Hindlimb muscle (tissue), 1 donor: ENCODE measurements around the gene KIAA1143. TPM values are rescaled to one million over a fixed set of nuclear protein-coding genes. Genes with fewer than 3 reads are reported as not detected.

Experiments used
- DNase-seq: peaks from one replicate; pipeline ENCODE4 v3.0.0-alpha.2; 2013
- polyA plus RNA-seq: library from polyadenylated mRNA; unstranded; fragments of 120-200 nt; gene quantifications from one replicate; pipeline ENCODE4 v1.2.1, GENCODE V29; 2013; ENCODE audit not compliant: insufficient read length

KIAA1143 gene
- 32.0 TPM for polyA plus RNA-seq

DNA sequence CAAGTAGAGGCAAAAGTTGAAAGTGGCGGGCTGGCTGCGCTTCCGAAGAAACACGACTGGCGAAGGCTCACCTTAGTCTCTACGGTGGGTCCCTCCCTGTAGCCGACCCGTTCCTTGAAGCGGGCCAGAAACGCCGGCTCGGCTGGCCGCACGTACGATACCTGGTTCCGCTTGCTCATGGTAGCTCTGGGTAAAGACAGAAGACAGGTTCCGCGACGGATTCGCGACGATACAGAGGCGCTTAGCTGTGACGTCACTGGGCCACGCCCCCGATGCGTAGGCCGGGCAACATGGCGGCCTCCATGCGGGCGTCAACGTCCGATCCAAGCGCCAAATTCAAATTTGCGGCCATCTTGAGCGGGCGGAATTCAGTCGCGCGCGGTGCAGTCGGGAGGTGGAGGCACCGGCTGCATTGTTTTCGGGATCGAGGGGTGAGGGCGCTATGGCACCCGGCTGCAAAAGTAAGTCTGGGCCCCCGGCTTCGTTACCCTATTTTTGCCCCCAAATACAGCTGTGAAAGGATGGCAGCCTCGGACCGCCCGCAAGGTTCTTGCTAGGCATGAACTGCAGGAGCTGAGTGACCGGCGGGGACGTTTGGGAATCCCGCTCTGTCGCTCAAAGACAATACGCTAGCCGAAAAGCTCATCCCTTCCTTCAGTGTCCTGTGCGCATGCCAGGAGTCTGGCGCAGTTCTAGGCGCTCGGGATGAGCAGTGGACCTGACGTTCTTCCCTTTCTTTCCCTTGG is at the start of gene KIAA1143, which contains the start of gene KIF15:
Gene KIAA1143 (minus strand): TSS at position 196 of the 746 bp plus-strand sequence. CDS start 17 bp downstream, at position 179.
Gene KIF15 (plus strand): TSS at position 371 of the 746 bp plus-strand sequence. CDS start 72 bp downstream, at position 443.
- DNase-seq: peak; percentile 98

DNA sequence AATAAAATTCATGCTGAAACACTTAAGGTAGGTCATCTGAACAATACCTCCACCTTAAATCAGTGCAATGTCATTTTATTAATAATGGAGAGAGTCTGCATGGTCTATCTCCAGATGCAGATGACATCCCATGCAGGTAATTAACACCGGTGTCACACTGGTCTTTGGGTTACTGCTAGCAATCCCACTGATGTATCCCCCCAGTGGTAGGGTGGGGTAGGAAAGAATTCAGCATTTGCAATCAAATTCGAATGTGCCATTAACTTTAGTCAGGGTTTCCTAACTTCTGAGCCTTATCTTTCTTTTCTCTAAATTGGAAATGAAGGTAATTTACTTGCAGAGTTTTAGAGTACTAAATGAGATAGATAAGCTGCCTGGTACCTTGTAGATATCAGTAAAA is 44.5 kb upstream of the KIAA1143 start:
- no peak for DNase-seq

DNA sequence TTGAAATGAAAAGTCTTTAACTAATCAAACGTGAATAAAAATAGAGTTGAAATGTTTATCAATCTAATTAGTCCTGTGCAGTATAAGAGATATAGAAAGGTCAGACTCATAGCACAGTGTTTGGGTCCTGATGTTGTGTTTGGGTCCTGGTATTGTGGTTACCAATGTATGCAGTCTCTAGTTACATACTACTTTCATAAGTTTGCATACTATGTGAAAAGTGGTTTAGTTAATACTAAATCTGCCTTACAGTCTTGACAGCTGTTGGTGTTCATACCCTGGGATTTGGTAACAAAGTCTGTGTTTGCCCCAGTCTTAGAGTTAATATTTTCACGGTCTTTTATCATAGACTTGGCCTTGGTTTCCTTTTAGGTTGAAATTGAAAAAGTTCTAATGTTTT is 41.9 kb upstream of the KIAA1143 start:
- no peak for DNase-seq

DNA sequence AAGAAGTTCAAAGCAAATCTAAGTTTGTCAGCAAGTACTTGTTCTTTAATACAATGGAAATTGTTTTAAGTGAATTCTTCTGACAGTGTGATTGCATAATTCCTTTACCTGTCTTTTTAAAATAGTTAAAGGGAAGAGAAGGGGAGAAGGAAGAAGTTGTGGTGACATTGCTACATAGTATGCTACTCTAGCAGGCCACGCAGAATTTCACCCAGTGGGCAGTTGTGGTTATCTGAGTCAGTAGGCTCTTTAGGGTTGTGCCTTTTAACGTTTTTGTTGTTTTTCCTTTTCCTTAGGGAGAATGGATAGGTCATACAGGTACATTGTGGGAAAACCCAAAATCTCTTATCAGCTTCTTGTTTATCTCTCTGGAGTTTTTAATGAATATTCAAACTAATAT is 40.6 kb upstream of the KIAA1143 start:
- DNase-seq: no peak

DNA sequence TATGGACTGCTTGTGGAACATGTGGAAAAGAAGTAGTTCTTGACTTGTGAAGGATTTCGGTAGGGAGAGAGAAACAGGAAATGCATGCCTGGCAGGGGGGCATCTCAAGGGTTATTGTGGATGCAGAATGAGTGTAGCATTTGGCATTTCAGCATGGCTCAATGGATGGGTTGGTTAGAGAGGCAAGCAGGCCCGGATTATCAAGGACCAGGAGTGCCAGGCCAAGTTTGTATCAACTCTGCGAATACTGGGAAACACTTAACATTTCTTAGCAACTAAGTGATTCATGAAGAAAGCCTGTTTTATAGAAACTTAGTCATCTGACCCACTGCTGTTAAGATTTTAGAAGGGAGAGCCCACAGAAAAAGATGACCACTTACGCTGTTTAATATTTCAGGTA is 33.8 kb upstream of the KIAA1143 start:
- DNase-seq: no peak

GRCh38 chr3:44782891-44783290 is 21.5 kb upstream of the KIAA1143 start:
- DNase-seq: no peak

GRCh38 chr3:44772099-44772442 is 10.7 kb upstream of the KIAA1143 start:
- no peak for DNase-seq

GRCh38 chr3:44771424-44772098 is 10.1 kb upstream of the KIAA1143 start:
- DNase-seq: no peak

- no peak for DNase-seq
These were observed 2.8 kb upstream of the KIAA1143 start for GRCh38 chr3:44764248-44764647.

DNA sequence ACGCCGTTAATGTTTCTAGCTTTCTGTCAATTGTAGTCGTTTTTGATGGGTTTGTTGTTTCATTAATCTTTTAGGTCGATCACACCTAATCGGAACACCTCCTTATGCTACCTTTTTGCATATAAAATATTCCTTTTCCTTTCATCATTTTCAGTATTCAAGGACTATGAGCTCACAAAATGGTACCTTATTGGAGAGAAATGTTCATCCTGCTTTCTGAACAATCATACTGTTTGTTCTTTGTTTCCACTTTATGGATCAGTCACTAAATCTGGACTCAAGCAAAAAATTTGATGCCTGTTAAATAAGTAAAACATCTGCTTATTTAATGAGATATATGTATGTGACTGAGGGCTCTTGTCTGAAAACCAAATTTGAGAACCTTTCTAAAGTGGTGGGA is 1.3 kb upstream of the KIAA1143 start:
- no peak for DNase-seq

DNA sequence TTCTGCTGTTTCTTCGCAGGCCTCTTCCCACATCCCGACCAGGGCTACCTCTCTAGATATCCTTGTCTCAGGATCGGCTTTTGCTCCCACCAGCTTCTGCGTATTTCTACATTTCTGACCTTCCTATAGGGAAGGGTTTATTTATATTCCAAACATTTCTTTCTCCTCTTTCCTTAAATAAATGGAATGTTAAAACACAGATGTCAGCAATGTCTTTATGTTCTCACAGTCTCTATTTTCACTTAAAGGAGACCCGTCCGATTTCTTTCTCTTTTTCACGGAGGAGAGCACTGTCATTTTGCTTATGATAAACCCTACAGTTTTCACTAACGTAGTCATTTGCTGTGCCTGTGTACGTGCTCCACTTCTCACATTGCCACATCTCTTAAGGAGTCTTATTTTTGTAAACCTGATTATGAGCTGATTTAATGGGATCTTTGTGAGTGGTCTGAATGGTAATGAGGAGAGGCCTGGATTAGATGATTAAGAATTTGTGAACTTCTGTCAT is 805 bp upstream of the KIAA1143 start:
- no peak for DNase-seq

DNA sequence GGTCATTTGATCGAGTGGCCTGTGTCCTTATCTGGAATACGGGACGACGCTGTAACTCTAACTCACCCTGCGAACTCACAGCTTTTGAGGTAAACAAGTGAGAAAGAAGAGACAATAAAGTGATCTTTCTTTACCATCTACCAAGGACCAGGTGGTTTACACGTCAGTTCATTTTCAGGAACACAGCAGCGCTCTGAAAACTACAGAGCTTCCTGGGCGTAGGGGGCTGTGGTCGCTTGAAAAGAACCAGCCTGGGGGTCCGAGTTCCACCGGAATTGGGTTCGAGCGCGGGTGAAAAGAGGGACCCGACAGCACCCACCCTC is 357 bp downstream of the KIAA1143 start:
- no peak for DNase-seq

- DNase-seq: no peak
These were observed 26.7 kb downstream of the KIAA1143 start for GRCh38 chr3:44734646-44735168.

DNA sequence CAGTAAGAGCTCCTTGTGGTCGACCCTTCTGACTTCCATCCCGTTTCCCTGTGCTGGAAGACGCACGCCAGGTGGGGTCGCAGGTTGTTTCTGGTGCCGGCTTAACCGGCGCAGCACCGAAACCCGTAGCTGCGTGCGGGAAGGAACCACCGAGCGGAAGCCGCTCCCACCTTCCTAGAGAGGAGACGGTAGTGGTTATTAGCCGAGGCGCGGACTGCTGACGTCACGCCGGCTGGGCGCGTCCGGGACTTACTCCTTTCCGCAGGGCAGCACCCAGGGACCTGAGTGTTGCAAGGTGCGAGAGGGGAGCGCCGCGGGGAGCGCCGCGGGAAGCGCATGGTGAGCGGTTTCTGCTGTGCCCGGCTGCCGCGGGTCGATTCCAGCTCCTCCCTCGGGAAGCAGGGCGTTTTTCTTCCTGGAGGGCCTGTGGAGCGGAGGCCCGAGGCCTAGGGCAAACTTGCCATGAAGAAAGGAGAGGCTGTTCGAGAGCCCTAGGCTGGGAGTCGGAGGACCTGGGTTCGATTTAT is 32.0 kb downstream of the KIAA1143 start, which contains the start of gene ZNF501:
Gene ZNF501 (plus strand): TSS at position 252 of the 527 bp plus-strand sequence. CDS start 4,787 bp downstream, outside the sequence.
- peak; percentile 92 for DNase-seq

DNA sequence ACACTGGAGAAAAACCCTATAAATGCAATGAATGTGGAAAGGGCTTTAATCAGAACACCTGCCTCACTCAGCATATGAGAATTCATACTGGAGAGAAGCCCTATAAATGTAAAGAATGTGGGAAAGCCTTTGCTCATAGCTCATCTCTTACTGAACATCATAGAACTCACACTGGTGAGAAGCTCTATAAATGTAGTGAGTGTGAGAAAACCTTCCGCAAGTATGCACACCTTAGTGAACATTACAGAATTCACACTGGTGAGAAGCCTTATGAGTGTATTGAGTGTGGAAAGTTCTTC is 39.4 kb downstream of the KIAA1143 start:
- DNase-seq: no peak

DNA sequence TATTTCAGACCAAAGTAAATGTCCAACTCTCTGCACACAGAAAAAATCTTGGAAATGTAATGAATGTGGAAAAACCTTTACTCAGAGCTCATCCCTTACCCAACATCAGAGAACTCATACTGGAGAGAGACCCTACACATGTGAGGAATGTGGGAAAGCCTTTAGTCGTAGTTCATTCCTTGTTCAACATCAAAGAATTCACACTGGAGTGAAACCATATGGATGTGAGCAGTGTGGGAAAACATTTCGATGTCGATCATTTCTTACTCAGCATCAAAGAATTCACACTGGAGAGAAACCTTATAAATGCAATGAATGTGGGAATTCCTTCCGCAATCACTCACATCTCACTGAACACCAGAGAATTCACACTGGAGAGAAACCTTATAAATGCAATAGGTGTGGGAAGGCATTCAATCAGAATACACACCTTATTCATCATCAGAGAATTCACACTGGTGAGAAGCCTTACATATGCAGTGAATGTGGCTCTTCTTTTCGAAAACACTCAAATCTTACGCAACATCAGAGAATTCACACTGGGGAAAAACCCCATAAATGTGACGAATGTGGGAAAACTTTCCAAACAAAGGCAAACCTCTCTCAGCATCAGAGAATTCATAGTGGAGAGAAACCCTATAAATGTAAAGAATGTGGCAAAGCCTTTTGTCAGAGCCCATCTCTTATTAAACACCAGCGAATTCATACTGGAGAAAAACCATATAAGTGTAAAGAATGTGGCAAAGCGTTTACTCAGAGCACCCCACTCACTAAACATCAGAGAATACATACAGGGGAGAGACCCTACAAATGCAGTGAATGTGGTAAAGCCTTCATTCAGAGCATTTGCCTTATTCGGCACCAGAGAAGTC is 40.0 kb downstream of the KIAA1143 start:
- no peak for DNase-seq

GRCh38 chr3:44712455-44713075 is 48.9 kb downstream of the KIAA1143 start, which contains the start of gene ZNF502:
ZNF502 (plus strand) TSS chr3:44712660; CDS start chr3:44720262, 7,602 bp downstream.
- DNase-seq: peak; percentile 93
